DMS53 treated with DMSO at 0.1 percent for 48 hours (cell line): ENCODE measurements around the gene LRP1B.
A peak's percentile ranks its signal among the peaks of the same experiment; 100 is the strongest.

Experiments used
- DNase-seq: peaks from one replicate; lab custom pipeline; 2025; ENCODE audit not compliant: unreplicated experiment; lab: John Stamatoyannopoulos, UW

Gene LRP1B

DNA sequence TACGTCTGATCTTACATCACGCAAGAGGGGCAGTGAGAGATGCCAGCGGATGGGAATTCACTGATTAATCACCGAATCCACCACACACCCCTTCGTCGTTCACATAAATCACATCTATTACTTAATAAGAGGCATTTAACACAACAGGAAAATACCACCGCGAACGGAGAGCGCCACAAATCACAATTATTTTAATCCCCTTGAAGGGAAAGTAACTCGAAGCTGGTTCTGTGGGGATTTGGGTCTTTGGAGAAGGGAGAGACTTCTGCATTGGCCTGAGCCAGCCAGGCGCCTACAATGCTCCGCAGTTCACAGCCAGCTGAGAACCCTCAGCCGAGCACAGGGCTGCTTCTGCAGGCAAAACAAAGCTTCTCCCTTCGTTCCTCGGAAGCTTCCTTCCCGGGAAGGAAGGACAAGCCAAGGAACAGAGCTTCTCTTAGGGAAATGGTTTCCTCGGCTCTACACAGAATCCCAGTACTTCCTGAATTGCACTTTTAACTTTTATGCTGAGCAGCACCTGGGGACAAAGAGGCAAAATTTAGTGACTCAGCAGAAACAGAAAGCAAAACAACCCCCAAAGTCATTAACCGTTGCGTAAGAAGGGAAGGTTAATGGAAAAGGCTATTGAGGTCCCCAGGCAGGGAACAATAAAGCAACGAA lies at the start of gene LRP1B:
Gene LRP1B, minus strand, starts transcription at position 7 of the 660 bp plus-strand sequence. CDS start 287 bp downstream, outside the sequence.
- DNase-seq = no peak

DNA sequence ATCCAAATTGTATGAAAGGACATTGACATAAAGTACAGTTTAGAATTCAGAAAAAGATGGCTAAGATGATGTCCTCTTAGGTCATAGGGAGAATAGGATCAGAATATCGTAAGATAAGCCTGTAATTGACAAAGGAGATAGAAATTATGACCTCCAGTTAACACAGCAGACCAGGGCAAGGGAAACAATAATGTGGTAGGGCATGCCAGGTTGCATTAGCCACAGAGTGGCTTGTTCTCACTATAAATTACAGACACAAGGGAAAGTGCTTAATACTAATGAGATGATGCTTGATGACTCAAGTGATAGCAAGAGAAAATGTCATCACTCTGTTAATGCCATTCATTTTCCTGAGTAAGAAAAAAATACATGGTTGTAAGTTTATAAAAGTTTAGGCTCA lies 48.9 kb upstream of the LRP1B start:
- no peak for DNase-seq

DNA sequence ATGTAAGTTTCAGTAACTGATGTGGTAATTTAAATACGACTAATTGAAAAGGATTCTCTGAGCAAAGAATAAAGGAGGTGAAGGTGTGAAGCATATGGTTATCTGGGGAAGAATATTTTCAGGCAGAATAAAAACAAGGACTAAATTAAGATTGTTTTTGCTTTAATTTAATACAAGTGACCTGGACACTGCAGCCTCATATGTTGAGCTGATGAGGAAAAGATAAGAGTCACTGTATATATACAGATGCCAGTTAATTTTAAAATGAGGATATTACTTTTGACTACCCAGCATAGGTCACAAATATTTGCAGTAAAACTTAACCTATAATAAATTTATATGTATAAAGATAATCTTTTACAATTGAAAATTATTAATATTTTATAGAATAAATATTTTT lies 47.8 kb upstream of the LRP1B start:
- DNase-seq = no peak

DNA sequence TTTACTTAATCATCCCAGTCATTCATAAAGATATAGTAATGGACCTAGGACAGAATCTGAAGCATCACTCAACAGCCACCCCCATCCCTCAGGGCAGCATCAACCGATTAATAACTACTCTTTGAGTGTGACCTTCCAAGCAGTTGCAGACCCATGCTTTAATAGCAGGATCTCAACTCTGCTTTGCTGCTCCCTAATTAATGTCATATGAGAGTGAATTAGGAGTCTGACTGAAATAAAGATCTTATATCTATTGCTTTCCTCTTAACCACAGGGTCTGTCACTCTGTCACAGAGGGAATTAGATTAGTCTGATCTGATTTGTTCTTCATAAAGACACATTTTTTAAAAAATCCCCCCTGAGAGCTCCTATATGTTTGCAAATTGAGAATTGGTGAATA lies 46.1 kb upstream of the LRP1B start:
- no peak for DNase-seq

DNA sequence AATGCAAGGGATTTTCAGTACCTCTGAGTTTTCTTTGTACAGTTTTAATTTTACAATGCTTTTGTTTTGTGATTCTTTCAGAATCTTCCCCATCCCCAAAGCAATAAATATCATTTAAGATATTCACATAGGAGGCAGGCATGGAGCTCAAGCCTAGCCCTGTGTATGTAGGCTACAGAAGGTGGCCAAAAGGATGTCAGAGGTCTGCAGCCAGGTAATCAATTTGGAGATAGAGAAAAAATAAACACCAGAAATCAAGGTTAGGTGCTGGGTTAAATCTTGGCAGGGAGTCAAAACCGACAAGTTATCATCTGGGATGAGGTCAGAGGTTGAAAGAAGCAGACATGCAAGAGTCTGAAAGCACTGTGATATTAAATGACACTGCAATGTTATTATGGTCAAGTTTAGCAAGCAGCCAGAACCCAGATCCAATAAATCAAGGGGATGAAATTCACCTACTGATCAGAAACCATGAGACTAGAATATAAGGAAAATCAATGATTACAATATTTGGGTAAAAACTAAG lies 45.1 kb upstream of the LRP1B start:
- no peak for DNase-seq

DNA sequence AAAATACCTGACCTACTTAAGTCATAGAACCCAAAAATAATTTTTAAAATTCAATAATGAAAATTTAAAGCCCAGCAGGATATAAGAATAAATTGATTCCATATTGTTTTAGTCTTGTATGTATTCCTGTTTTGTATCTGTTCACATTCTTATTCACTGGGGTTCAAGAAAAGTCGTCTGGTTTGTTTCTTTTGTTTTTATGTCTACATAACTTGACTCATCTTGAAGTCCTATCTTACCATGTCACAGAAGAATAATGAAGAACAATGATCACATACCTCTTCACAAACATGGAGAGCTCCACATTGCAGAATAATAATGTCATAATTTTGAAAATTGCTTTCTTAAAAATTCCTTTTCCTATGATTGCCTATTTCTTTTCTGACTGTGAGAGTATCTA lies 43.4 kb upstream of the LRP1B start:
- no peak for DNase-seq

DNA sequence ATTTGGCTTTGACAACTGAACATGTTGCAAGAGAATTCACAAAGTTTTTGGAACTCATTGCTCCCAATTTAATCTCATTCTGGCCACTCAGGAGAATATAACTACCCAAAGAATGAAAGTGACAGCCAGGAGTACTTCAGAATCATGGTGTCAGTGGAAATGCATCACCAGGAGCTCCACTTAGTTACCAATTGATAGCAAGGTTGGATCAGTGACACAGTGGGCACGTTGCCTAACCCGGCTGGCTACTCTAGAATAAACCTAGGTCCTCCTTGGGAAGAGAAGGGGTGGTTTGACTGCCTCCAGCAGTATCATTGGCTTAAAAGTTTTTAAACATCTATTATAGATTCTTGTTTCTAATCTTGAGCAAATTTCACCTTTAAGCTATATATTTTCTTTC lies 40.0 kb upstream of the LRP1B start:
- no peak for DNase-seq

DNA sequence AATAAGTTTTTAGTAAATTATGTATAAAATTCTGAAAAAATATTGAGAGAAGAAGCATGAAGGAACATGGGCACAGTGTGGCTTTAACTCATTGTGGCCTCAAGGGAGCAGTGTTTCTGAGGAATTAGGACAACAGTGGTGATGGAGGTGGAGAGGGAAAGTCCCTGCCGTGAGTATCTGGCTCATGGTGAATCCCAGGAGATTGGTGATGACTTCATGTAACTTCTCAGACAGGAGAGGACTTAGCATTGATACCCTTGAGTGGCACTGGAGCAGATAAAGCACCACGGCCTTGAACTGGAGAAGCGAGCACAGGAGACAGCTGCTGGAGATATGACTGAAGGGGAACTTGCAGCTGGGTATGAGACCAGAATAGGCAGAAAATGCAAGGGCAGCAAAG lies 35.0 kb upstream of the LRP1B start:
- peak; percentile 0 for DNase-seq

DNA sequence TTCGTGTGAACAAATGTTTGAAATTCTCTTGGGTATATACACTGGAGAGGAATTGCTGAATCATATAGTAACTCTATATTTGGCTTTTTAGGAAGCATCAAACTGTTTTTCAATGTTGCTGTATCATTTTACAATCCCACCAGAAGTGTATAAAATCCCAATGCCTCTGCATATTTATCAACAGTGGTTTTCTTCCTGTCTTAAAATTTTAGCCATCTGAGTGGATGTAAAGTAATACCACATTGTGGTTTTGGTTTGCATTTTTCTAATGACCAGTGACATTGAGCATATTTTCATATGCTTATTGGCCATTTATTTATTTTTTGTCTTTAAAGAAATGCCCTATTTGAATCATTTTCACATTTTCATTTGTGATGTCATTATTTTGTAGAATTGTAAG lies 22.8 kb upstream of the LRP1B start:
- no peak for DNase-seq

DNA sequence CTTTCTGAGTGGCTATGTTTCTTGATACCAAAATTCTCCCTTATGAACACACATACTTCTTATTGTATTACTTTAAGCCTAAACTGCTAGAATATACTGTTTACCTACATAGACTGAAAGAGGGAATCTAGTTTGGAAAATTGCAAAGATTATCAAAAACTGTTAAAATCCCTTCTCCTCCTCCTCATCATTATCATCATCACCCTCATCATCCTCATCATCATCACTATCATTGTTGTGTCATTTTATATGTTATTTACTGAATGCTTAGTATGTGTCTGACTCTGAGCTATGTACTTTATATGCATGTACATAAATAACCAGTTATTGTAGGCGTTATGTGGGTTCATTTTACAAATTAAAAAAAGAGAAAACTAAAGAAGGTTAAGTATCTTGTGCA lies 19.6 kb upstream of the LRP1B start:
- no peak for DNase-seq

DNA sequence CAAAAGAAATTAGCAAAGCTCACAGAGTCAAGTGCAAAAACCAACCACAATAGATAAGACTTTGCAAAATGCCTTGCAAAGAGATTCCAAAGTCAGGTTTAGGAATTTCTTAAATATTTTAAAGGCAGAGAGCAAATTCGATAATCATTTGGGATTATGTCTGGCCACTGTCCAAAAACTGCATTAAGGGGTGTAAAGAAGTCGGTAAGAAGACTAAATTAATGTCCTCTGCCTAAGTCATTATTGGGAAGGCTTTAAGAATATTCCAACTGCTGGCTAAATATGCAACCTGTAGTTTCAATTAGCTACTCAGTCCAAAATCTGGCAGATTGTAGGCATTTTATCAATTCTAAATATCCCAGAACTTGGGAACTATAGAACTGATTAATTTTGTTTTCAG lies 13.7 kb upstream of the LRP1B start:
- DNase-seq = no peak

DNA sequence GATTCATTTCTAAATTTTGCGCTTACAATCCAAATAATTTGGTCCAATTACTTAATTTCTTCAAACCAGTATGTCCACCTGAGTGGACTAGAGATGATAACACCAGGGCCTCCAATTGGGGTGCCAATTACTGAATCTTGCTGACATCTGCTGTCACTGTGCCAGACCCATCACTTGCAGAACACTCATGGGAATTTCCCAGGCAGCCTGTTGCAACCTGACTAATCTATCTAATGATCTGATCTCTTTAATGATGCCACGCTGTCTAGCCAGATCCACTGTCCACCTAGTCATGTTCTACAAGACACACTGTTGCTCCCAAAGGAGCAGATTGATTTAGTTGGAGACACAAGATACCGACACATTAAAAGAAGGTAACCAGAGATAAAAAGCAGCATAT lies 11.8 kb upstream of the LRP1B start:
- no peak for DNase-seq

DNA sequence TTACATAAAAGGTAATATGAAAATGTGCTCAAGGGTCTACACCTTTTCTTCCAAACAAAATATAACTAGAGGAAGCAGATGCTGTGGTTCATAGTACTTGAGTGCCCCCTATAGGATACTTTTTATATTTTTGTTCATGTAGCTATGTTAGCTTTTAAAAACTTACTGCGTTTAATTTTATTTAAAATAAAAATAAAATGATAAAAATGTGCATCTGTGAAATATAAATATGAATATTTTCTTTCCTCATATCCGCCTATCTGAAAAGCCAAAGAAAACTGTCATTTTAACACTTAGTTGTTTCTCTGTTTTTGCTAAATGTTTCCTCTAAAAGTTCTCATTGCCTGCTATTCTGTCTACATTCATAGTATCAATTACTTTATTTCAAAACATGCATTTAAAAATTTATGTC lies 9.6 kb upstream of the LRP1B start:
- peak; percentile 0 for DNase-seq

DNA sequence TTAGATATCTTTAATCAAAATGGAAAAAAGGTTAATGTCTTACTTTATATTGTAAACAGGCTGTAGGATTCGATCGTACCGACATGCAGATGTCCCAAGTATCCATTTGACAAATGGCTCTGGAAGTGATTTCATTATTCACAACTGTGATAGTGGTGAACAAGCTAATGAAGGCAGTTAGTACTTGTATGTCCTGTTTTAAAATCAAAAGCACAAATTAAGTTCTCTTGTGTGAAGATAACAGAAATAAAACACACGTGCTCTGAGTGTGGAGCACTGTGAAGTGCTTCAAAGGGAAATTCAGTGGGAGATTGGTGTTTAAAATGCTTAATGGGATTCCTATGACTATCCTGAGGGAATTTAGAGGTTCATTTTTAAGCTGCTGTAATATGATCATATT lies 8.6 kb upstream of the LRP1B start:
- DNase-seq = no peak

DNA sequence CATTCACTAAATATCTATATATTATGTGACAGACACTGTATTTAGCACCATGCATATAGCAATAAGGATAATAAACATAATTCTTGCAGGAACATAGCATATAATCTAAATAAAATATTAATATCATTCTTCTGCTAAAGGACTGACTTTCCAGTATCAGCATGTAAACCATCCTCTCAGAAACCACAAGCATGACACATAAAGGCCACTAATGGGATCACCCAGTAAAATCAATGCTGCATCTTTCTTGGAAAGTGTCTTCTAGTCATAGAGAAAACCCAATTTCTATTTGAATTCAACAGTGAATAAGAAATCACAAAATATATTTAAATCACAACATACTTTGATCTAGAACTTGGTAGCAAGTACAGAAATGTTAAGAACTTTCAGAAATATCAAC lies 5.8 kb upstream of the LRP1B start:
- no peak for DNase-seq

DNA sequence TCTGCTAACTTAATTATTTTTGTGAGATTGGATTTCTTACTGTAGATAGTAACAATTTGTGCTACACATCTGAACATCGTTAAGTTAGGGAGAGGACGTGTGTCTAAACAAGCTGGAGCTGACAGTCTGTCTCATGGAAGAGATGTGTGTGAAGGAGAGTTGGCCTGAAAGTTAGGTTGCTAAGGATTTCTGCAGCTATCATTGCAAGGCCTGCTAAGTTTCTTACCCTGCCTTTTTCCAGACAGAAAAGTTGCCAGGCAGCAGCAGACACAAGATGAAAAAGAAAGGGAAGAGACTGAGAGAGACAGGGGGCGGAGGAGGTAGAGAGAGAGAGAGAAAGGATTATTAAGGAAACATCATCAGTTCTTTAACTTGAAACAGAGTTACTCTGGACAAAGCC lies 4.1 kb upstream of the LRP1B start:
- DNase-seq = no peak

DNA sequence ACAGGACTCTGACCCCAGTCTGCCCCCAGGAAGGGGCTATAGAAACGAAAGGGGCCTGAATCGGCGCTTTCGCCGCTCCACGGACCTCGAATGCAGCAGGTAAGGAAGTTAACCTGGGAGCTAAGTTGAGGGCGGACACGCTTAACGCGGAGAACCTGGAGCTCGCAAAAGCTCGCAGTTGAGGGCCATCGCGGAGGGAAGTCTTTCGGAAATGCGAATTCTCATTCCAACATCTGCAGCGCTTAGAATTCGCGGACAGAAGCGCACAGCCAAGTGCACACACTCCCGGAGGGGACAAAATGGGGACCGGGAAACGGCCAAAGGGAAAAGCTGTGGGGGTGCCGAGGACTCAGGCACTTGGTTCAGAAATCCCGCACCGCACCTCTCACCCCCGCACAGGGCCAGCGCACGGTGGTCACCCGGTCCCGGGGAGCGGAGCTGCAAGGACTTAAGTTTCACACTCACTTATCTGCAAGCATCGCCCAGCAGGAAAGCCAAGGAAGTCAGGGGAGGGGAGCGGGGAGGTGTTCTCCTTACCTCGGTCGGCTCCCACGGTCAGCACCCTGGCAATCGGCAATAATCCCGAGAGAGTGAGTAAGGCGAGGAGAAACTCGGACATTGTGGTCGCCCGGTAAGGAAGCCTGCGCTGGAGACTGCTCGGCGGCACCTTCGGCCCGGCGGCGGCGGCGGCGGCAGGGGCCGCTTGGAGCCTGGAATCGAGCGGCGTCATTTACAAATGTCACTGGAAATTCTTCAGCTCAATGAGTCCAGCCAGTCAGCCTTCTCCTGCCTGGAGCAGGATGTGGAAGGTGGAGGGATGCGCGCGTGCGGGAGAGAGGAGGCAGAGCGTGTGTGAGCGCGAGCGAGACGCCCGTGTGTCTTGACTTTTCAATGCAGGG lies 456 bp downstream of the LRP1B start:
- DNase-seq = peak; percentile 1

DNA sequence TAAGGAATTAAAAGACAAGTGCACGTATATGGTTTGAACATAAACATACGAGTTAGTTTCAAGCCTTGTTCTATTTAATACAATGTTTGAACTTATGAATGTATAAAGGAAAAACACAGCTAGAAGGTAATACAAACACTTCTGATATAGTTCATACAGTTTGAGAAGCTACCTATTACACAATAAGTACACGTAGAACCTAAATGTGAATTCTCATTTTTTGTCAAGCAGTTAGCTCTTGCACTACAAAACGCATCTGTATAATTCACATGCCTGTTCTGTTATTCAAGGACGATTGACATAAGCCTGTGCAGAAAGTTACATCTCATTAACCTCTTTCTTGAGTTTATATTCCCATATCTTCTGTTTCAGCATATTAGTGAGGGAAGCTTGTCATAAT lies 2.7 kb downstream of the LRP1B start:
- no peak for DNase-seq

DNA sequence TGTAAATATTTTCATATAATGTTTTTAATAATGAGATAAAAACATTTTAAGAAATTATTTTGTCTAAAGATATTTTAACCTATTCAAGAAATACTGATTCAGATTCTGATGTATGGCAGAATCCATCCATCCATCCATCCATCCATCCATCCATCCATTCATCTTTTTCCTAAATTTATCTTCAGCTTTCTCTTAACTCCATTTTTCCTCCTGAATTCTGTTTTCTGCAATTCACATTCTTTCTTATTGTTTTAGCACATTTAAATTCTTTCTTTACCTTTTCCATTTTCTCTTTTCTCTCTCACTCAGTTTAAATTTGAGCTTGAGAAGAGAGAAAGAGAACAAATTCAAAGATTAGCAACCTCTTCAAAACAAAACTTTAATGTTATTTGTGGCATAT lies 3.6 kb downstream of the LRP1B start:
- no peak for DNase-seq

DNA sequence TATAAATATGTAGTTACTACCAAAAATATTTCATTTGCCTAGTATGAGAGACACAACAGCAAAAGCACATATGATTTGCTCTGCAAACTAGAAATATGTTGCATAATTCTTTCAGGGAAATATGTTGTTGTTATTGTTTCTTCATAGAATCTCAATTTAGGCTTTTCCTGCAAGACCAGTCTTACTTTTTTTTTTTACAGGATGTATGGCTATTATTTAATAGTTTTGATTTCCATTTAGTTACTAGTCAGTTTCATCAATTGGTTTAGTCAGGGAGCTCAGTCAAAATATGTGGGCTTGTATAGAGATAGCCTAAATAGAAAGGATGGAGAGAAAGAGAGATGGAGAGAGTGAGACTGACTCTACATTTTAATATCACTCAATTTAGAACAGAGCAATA lies 6.1 kb downstream of the LRP1B start:
- DNase-seq = no peak

DNA sequence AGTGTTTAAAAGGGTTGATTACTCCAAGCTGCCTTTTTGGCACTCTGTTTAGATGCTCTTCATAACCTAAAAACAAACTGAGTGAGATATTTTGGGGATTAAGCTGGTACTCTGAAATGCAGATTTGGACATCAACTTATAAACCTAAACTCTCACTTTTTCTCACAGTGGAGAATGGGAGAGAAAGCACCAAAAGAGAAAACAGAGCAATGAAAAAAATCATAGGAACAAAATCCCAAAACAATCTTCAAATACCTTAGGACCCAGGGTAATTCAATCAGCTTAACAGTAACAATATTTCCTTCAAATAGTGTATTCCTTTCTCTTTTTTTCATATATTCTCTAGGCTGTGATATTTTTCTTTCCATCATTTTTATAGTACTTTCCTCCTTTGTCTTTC lies 11.5 kb downstream of the LRP1B start:
- no peak for DNase-seq

DNA sequence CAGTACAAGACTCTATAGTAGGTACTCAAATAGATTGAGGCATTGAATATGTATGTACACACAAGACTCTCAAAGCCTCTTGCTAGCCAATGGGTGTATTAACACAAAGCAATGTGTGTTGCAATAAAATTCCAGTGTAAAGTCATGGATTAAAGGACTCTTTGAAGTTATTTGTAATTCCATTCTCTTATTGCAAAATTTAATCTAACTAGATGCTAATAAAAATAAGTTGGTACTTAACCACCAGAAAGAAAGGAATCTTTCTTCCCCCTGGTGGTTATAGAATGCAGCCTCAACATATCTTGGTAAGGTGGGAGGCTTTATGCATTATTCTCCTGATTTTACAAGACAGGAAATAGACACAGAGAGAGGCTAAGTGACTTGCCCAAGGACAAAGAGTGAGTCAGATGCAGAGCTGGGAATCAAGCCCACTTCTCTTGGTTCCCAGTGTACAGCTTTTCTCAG lies 18.0 kb downstream of the LRP1B start:
- DNase-seq = no peak
